HG02759 (cell line): ENCODE results near the gene TMEM209.
"Not testable (repeated sequence)": the region's sequence is repeated elsewhere in the genome, so short reads cannot be mapped to it uniquely, and the experiment has no call there.

Source experiments
- ATAC-seq: cut with Tn5 transposase; IDR thresholded peaks from one replicate; pipeline ENCODE4 v1.9.1; 2021; ENCODE audit warnings: mild to moderate bottlenecking, moderate library complexity; ENCODE audit not compliant: unreplicated experiment

TMEM209 gene

DNA sequence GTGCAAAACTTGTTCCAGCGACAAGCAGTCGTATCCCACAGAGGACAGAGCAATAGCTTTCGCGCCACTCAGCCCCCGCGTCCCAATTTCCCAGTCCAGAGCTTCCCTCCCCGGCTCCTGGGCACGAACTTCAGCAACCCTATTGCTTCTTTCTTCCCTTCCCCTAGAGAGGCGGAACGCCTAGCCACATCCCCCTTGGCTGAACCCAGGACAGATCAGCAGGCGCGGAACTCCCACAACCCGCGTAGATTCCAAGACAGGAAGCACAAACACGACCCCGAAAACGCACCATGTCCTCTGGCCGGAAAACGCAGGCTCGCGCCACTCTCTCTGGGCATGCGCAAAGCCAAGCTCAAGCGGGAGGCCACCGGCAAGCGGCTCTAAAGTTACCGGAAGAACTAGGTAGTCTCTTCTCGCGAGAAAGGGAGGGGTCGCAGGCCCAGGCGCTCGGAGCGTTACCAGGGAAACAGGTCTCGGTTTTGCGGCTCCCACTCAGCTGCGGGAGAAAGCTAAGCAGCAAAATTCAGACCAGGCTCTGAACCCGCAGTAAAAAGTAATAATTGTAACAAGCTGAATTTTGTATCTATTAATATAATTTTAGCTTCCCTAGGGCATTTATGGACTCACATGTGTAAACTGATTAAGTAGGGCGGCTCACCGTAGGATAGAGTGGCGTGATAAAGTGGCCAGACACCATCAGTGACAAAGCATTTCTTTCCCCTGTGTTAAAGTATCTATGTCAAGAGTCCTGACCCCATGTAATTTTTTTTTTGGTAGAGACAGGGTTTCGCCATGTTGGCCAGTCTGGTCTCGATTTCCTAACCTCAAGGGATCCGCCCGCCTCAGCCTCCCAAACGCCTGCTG lies at the start of gene TMEM209:
Gene TMEM209 (minus strand): TSS at position 323 of the 864 bp plus-strand sequence. CDS start 31 bp downstream, at position 292.
- ATAC-seq = peak; percentile 98

DNA sequence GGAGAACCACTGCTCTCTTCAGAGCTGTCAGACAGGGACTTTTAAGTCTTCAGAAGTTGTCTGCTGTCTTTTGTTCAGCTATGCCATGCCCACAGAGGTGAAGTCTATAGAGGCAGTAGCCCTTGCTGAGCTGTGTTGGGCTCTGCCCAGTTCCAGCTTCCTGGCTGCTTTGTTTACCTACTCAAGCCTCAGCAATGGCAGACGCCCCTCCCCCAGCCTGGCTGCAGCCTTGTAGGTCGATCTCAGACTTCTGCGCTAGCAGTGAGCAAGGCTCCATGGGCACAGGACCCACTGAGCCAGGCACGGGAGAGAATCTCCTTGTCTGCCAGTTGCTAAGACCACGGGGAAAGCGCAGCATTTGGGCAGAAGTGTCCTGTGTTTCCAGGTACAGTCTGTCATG lies 49.3 kb upstream of the TMEM209 start:
- ATAC-seq = no peak

DNA sequence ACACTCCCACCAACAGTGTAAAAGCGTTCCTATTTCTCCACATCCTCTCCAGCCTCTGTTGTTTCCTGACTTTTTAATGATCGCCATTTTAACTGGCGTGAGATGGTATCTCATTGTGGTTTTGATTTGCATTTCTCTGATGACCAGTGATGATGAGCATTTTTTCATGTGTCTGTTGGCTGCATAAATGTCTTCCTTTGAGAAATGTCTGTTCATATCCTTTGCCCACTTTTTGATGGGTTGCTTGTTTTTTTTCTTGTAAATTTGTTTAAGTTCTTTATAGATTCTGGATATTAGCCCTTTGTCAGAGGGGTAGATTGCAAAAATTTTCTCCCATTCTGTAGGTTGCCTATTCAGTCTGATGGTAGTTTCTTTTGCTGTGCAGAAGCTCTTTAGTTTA lies 44.4 kb upstream of the TMEM209 start:
- not testable (repeated sequence) for ATAC-seq

DNA sequence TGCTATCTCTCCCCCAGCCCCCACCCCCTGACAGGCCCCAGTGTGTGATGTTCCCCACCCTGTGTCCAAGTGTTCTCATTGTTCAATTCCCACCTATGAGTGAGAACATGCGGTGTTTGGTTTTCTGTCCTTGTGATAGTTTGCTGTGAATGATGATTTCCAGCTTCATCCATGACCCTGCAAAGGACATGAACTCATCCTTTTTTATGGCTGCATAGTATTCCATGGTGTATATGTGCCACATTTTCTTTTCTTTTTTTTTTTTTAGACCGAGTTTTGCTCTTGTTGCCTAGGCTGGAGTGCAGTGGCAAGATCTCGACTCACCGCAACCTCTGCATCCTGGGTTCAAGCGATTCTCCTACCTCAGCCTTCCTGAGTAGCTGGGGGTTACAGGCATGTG lies 43.6 kb upstream of the TMEM209 start:
- not testable (repeated sequence) for ATAC-seq

DNA sequence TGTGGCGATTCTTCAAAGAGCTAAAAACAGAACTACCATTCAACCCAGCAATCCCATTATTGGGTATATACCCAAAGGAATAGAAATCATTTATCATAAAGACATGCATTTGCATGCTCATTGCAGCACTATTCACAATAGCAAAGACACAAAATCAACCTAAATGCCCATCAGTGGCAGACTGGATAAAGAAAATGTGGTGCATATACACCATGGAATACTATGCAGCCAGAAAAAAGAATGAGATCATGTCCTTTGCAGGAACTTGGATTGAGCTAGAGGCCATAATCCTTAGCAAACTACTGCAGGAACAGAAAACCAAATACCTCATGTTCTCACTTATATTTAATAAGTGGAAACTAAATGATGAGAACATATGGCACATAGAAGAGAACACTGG lies 41.3 kb upstream of the TMEM209 start:
- ATAC-seq = not testable (repeated sequence)

DNA sequence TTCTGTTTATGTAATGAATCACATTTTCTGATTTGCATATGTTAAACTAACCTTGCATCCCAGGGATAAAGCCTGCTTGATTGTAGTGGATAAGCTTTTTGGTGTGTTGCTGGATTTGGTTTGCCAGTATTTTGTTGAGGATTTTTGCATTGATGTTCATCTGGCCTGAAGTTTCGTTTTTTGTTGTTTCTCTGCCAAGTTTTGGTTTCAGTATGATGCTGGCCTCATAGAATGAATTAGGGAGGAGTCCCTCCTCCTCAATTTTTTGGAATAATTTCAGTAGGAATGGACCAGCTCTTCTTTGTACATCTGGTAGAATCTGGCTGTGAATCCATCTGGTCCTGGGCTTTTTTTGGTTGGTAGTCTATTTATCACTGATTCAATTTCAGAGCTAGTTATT lies 38.3 kb upstream of the TMEM209 start:
- not testable (repeated sequence) for ATAC-seq

DNA sequence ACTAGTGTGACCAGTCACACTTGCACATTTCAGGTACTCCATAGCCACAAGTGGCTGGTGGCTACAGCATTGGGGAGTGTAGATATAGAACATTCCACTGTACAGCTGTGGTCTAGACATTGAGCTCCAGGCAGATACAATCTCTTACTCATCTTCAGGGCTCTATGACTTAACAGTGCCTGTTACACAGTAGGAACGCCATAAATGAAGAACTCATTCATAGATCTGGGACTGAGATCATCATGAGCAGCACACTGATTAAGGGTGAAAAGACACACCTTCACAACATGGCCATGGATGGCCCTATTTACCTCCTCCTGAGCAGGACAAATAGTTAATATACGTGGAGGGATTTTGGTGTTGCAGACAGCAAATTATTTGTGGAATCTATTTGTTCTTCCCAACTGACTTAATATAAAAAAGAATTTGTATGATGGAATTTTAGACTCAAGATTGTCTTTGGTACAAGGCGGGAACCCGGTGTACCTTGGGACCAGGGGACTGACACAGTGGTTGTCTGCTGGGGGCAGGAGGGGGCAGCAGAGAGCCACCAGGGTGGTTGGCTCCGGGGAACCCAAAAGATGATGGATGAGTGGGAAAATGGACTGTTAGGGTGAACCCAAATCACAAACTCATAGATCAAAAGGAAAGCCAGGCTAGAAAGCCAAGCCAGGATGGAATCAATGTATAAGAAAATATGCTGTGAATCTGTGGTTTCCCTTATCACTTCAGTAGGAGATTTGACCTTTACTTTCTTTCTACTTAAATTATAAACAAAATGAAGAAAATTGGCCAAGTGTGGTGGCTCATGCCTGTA lies 37.2 kb upstream of the TMEM209 start:
- ATAC-seq = no peak

DNA sequence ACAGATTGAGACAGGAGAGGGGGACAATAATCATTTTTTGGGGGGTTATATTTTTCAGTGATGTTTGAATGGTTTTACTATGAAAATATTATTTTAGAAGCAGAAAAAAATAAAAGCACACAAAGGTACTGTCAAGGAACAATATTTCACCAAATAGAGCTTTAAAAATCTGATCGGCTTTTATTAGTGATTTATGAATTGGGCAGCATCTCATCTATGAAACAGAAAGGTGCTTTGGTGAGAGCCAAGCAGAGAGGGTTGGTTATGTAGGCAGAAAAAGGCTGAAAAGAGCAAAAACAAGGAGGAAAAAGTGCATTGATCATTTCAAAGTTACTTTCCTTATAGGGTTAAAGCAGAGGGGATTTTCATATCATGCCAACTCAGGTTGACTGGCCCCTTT lies 35.0 kb upstream of the TMEM209 start:
- no peak for ATAC-seq

DNA sequence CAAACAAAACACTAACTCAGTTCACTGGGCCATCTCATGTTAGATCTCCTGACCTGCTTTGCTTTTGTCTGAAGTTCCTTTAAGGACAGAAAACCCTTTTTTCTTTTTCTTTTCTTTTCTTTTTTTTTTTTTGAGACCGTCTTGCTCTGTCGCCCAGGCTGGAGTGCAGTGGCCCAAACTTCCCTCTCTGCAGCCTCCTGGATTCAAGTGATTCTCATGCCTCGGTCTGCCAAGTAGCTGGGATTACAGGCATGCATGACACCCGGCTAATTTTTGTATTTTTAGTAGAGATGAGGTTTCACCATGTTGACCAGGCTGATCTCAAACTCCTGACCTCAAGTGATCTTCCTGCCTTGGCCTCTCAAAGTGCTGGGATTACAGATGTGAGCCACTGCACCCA lies 31.2 kb upstream of the TMEM209 start:
- not testable (repeated sequence) for ATAC-seq

DNA sequence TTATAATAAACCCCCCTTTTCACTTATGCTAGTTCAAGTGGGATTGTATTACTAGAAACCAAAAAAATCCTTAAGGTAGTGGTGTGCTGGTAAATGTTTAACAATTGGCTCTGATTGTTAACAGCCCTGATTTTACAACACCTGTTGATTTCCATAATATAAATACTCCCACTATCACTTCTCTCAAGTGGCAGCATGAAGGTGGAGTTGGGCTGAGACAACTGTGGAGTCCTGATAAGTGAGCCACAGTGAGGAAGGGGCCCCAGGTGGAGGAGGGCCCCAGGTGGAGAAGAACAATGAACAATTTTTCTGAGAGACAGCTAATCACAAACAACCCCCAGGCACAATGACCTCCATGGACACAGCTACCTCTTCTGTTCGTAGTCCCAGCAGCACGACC lies 28.9 kb upstream of the TMEM209 start:
- ATAC-seq = no peak

DNA sequence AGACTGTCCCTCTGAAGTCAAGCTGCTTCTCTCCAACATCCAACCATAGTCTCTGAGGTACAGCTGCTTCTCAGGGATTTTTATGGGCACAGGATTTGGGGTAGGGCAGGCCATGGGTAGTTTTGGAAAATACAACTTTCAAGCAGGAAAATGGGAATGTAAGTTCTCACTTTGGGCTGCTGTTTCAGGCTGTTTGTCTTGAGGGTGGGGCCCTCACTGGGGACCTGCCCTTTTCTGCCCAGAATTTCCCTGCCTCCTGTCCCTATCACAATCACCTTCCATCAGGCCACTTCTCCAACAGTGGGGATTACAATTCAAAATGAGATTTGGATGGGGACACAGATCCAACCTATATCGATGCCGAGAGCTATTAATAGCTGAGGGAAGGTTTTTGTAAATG lies 27.0 kb upstream of the TMEM209 start:
- no peak for ATAC-seq

DNA sequence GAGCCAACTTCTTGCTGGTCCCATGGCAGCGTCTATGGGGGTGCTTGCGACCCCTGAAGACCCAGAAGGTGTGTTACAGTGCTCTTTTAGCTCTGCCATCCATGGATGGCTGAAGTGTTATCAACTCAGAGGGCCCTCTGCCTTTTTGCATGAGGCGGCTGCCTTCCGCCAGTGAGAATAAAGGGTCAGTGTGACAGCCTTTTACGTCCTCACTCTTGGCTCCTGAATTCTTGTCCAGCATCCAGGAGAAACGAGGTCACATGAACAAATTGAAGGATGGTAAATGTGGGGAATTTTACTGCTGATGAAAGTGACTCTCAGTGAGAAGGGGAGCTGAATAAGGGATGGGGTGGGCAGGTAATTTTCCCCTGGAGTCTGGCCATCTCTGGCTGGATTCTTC lies 26.6 kb upstream of the TMEM209 start:
- ATAC-seq = no peak

DNA sequence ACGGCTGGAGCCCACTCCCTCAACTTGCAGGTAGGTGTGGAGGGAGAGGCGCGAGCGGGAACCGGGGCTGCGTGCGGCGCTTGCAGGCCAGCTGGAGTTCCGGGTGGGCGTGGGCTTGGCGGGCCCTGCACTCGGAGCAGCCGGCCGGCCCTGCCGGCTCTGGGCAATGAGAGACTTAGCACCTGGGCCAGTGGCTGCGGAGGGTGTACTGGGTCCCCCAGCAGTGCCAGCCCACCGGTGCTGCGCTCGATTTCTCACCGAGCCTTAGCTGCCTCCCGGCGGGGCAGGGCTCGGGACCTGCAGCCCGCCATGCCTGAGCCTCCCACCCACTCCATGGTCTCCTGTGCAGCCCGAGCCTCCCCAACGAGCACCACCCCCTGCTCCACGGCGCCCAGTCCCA lies 24.8 kb upstream of the TMEM209 start:
- ATAC-seq = not testable (repeated sequence)

DNA sequence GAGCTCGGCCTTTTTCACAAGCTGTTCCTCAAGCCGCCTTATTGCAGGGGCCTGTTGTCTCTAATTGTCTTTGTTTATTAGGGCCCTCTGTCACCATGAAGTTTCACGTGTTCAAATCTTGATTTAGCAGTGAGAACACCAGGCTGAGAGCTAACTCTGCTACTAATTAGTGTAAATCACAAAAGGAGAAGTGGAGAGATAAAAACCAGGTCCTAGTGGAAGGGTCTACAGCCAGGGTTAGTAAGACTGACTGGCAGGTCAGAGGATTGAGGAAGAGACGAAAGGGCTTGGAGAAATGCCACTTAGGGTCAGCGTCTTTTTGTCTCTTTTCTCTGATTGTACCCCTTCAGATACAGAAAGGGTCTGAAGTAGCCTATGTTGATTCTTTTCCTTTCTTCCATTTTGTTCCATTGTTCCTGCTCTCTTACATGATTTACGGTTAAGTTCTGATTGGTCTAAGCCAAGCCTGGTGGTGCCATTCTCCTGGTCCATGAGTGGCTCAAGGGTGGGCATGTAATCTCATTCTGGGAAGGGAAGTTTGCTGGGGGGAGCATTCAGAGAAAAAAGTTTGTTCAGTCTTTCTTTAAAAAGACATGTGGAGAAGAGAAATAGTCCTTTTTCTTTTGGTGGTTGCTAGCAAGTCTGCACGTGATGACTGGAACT lies 23.8 kb upstream of the TMEM209 start:
- no peak for ATAC-seq

DNA sequence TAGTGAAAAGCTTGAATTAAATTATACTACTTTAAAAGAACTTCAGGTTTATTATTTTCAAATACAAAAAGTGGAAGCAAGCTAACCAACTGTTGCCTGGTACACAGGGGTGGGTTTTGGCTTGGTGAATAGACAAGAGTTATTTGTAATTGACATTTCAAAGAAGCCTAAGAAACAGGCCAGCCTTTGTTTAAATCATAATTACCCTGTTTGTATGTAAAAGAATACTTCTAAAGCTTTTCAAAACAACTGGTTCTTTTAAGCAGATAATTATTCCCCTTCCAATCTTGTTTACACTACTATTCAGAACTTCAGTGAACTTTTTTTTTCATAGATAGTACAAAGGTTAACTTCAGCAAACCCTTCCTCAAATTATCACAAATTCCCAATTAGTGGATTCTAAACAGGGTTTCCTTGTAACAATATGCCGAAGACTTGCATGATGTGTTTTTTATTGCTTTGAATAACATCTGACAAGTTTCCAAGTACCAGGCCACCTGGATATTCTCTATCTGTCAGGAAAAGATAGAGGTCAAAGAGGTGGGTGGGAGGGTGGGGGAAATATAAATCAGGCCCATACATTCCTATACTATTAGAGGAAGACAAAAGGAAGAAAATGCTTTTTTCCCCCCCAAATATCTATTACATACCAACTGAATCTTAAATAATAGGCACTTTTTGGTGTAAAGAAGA lies 22.8 kb upstream of the TMEM209 start:
- no peak for ATAC-seq

DNA sequence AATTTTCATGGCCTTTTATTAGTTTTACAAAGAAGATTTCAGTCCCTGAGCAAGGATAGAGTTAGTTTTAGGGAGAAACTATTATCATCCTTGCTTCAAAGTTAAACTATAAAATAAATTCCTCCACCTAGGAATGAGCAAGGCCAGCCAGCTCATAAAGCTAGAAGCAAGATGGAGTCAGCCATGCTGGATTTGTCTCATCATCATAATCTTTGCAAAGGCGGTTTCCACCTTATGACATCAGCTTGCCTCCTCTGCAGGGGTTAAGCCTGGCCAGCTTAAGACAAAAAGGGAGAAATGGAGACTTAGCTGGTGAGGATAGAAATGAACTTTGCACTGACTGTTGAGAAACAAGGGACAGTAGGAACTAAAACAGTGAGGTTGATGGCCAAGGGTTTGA lies 21.1 kb upstream of the TMEM209 start:
- no peak for ATAC-seq

DNA sequence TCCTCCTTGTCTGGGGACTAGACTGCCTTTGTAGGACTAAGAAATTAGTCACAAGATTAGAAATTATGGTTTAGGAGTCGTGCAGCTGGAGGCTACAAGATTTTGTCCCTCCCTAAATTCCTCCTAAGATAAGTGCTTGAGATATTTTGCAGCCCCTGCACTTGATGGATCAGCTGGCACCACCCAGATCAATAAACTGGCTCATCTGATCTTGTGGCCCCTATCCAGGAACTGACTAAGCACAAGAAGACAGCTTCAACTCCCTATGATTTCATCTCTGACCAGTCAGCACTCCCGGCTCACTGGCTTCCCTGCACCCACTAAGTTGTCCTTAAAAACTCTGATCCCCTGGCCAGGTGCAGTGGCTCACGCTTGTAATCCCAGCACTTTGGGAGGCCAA lies 19.7 kb upstream of the TMEM209 start:
- ATAC-seq = not testable (repeated sequence)

DNA sequence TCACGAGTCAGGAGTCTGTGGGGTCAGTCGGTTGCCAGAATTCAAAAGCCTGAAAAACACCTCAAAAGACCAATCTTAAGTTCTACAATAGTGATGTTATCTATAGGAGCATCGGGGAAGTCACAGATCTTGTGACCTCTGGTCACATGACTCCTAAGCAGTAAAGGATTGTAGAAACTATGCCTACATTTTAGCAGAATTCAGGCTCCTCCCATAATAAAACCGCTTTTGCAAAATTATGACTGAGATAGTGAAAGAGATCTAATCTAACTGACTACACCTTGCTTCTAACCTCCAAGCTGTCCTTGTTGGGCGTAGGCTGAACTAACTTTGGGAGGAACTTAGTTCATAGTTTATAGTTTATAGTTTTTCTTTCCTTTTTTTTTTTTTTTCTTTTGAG lies 19.0 kb upstream of the TMEM209 start:
- ATAC-seq = no peak

DNA sequence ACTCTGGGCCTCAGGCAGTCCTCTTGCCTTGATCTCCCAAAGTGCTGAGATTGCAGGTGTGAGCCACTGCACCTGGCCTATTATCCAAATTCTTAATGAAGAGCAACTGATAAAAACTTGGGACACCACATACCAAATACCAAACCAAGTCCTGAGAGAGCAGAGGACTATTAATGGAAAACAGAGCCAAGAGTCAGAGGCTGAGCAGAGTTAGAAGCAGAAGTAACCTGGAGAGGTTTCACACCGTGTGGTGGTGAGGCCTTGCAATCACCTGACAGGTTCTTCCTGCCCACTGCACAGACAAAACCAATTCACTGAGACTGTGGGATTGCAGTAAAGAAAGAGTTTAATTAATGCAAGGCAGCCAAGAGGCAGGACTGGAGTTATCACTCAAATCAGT lies 18.4 kb upstream of the TMEM209 start:
- ATAC-seq = no peak

DNA sequence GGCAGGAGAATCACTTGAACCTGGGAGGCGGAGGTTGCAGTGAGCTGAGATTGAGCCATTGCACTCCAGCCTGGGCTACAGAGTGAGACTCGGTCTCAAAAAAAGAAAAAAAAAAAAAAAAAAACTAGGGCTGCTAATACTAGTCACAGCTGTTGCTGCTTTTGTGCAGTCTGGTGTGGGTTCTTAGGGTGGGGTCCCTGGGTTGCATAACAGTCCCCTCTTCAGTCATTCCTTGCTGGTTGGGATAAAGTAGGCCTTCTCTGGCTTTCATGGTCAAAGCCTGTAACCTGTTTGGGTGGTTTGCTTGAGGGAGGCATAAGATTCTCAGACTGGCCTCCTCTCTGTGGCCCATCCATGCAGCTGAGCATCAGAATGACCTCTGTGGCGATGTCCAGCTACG lies 16.5 kb upstream of the TMEM209 start:
- ATAC-seq = no peak

DNA sequence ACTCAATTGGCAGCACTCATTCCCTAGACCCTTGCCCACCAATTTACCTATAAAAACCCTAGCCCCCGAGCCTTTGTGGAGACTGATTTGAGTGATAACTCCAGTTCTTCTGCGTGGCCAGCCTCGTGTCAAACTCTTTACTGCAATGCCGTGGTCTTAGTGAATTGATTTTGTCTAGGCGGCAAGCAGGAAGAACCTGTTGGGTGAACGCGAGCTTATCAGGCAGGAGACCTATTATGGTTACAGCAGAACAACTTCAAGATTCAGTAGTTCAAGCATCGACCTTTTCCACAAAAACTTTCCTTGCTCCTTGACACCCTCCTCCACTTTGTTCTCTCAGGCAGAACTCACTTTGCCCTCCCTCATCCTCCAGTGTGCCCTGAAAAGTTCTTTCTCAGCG lies 14.7 kb upstream of the TMEM209 start:
- ATAC-seq = no peak
